Measurements from ENCODE around the gene RAN. TPM values are rescaled to one million over a fixed set of nuclear protein-coding genes. Genes with fewer than 3 reads are reported as not detected.

RAN gene
- total RNA-seq, 1 donor from 2014 or later, result 614 TPM

- no peak overlapping the region for H3K4me3 ChIP-seq (ENCODE audit: low read depth, low read length)
- no peak for DNase-seq (ENCODE audit: low read depth)
- TF ChIP-seq CTCF (conservative IDR thresholded peaks at IDR 0.05; ENCODE audit: low read depth, low read length), result no peak
These were observed 22.1 kb upstream of the RAN start for GRCh38 chr12:130849561-130850417.

GRCh38 chr12:130850418-130851021, 21.3 kb upstream of the RAN start:
- no peak overlapping the region for H3K4me3 ChIP-seq (ENCODE audit: low read depth, low read length)
- no peak for DNase-seq (ENCODE audit: low read depth)
- TF ChIP-seq CTCF (conservative IDR thresholded peaks at IDR 0.05; ENCODE audit: low read depth, low read length), result no peak

- no peak for DNase-seq (ENCODE audit: low read depth)
- no peak overlapping the region for H3K4me3 ChIP-seq (ENCODE audit: low read depth, low read length)
- TF ChIP-seq CTCF (conservative IDR thresholded peaks at IDR 0.05; ENCODE audit: low read depth, low read length), result no peak
These were observed 15.8 kb upstream of the RAN start for GRCh38 chr12:130856088-130856487.

- no peak for TF ChIP-seq CTCF (conservative IDR thresholded peaks at IDR 0.05; ENCODE audit: low read depth, low read length)
- no peak overlapping the region for H3K4me3 ChIP-seq (ENCODE audit: low read depth, low read length)
- DNase-seq (ENCODE audit: low read depth), result no peak
These were observed 13.8 kb upstream of the RAN start for GRCh38 chr12:130858084-130858483.

GRCh38 chr12:130859161-130859560, 12.7 kb upstream of the RAN start:
- H3K4me3 ChIP-seq (ENCODE audit: low read depth, low read length), result no peak overlapping the region
- no peak for TF ChIP-seq CTCF (conservative IDR thresholded peaks at IDR 0.05; ENCODE audit: low read depth, low read length)
- DNase-seq (ENCODE audit: low read depth), result no peak

GRCh38 chr12:130860311-130860710, 11.6 kb upstream of the RAN start:
- H3K4me3 ChIP-seq (ENCODE audit: low read depth, low read length), result no peak overlapping the region
- TF ChIP-seq CTCF (conservative IDR thresholded peaks at IDR 0.05; ENCODE audit: low read depth, low read length), result no peak

More at GRCh38 chr12:130860311-130860710, 11.6 kb upstream of the RAN start:
- no peak for DNase-seq (ENCODE audit: low read depth)

All from epithelial cell of proximal tubule (primary cell).